Neural cell (in vitro differentiated cells): Measurements from ENCODE around the gene FKBP2.
A peak's percentile ranks its signal among the peaks of the same experiment; 100 is the strongest.

Experiments
- EZH2 ChIP-seq: fragments of 200-600, 300-800 bp; shearing (Covaris generic), sonication (generic); IDR thresholded peaks from 2 replicates; pipeline ENCODE4 v1.6.1; 2014; ENCODE audit warnings: antibody characterized with exemption, low read length, borderline replicate concordance, mild to moderate bottlenecking; ENCODE audit not compliant: insufficient read depth, poor library complexity, severe bottlenecking
- MXI1 ChIP-seq: fragments of 450-650 bp; conservative IDR thresholded peaks from 2 replicates; pipeline ENCODE4 v1.6.1; 2014; ENCODE audit warnings: antibody characterized with exemption, mild to moderate bottlenecking; ENCODE audit not compliant: poor library complexity, severe bottlenecking
- POLR2AphosphoS5 ChIP-seq: IDR thresholded peaks from 2 replicates; pipeline ENCODE4 v1.6.1; 2012
- SMC3 ChIP-seq: fragments of 450-650 bp; conservative IDR thresholded peaks from 2 replicates; pipeline ENCODE4 v1.6.1; 2014; ENCODE audit warnings: antibody characterized with exemption, mild to moderate bottlenecking, moderate library complexity; ENCODE audit not compliant: poor library complexity
- TAF1 ChIP-seq: IDR thresholded peaks from 2 replicates; pipeline ENCODE4 v1.6.1; 2012; ENCODE audit warnings: low read depth
- TF ChIP-seq, protein P1 (sequence below): fragments of 450-650 bp; IDR thresholded peaks from 2 replicates; pipeline ENCODE4 v1.5.1; 2014; ENCODE audit warnings: antibody characterized with exemption, mild to moderate bottlenecking, moderate library complexity; ENCODE audit not compliant: poor library complexity, severe bottlenecking
- TF ChIP-seq, protein P2 (sequence below): IDR thresholded peaks from 2 replicates; pipeline ENCODE4 v1.6.1; 2012; ENCODE audit warnings: borderline replicate concordance

DNA sequence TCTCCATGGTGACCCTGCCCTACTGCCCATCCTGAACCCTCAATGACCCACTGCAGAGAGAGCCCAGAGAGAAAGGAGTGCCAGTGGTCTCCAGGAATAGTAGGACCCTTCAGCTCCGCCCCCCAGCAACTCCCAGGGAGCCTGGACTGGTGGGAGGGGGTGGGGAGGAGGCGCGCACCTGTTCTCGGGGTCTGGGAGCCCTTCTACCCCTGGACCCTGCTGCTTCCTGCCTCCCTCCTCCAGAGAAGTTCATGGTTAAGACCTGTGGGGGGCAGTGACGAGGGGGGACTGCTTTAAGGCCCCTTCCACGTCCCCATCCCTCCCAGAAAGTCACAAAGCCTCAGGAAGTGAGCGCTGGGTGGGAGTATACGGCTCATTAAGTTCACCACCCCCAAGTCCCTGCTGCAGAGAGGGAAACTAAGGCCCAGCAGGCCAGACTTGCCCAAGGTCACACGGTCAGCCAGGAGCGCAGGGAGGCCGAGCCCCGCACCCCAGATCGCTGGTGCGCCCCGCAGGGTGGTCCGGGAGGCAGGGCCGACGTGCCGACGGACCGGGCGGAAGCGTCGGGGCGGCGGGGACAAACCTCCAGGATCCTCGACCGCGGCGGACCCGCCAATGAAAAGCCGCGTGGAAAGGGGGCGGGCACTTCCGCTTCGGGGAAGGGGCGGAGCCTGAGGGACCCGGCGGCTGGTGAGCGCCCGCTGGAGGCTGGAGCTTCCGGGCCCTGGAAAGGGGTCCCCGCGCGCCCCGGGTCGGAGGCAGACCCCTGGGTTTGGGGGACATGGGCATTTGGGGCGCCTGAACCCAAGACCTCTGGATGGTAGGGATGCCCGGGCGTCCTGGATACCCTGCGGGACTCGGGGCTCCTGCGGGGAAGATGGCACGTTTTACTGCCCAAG is 15.0 kb upstream of the FKBP2 start, which contains the start of the genes NUDT22 and TRPT1:
- TF ChIP-seq, protein P1, sequence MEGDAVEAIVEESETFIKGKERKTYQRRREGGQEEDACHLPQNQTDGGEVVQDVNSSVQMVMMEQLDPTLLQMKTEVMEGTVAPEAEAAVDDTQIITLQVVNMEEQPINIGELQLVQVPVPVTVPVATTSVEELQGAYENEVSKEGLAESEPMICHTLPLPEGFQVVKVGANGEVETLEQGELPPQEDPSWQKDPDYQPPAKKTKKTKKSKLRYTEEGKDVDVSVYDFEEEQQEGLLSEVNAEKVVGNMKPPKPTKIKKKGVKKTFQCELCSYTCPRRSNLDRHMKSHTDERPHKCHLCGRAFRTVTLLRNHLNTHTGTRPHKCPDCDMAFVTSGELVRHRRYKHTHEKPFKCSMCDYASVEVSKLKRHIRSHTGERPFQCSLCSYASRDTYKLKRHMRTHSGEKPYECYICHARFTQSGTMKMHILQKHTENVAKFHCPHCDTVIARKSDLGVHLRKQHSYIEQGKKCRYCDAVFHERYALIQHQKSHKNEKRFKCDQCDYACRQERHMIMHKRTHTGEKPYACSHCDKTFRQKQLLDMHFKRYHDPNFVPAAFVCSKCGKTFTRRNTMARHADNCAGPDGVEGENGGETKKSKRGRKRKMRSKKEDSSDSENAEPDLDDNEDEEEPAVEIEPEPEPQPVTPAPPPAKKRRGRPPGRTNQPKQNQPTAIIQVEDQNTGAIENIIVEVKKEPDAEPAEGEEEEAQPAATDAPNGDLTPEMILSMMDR = peak; percentile 68
- TF ChIP-seq POLR2AphosphoS5 (peak; percentile 68), EZH2 (no peak), SMC3 (peak; percentile 38), TAF1 (peak; percentile 54), MXI1 (peak; percentile 67)
- TF ChIP-seq, protein P2, sequence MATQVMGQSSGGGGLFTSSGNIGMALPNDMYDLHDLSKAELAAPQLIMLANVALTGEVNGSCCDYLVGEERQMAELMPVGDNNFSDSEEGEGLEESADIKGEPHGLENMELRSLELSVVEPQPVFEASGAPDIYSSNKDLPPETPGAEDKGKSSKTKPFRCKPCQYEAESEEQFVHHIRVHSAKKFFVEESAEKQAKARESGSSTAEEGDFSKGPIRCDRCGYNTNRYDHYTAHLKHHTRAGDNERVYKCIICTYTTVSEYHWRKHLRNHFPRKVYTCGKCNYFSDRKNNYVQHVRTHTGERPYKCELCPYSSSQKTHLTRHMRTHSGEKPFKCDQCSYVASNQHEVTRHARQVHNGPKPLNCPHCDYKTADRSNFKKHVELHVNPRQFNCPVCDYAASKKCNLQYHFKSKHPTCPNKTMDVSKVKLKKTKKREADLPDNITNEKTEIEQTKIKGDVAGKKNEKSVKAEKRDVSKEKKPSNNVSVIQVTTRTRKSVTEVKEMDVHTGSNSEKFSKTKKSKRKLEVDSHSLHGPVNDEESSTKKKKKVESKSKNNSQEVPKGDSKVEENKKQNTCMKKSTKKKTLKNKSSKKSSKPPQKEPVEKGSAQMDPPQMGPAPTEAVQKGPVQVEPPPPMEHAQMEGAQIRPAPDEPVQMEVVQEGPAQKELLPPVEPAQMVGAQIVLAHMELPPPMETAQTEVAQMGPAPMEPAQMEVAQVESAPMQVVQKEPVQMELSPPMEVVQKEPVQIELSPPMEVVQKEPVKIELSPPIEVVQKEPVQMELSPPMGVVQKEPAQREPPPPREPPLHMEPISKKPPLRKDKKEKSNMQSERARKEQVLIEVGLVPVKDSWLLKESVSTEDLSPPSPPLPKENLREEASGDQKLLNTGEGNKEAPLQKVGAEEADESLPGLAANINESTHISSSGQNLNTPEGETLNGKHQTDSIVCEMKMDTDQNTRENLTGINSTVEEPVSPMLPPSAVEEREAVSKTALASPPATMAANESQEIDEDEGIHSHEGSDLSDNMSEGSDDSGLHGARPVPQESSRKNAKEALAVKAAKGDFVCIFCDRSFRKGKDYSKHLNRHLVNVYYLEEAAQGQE = no peak
